ENCODE results near the gene CASKIN2. TPM values are rescaled to one million over a fixed set of nuclear protein-coding genes. Genes with fewer than 3 reads are reported as not detected.

Gene CASKIN2
- polyA plus RNA-seq, 2 of the 4 experiments (the other 2 are of a cell fraction): 3.6 to 11.2 TPM

DNA sequence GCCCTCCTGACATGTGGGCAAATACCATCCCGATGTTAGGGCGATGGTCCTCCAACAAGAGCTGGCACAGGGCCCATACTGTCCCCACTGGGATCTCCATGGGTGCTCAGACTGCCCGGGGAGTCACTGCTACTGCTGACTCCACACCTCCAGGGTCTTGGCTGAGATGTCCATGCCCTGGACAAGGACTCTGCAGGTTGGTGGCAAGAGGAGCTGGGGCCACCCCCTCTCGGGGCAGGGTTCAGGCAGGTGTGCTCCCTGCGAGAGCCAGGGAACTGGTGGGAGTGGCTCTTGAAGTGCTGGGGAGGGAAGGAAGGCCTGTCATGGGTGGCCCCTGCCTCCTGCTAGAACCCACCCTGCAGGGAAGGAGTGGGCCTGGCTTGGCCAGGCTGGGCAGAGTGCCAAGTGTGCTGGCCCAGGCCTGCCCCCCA, 6.4 kb downstream of the CASKIN2 start:
- Histone ChIP-seq H3K9me3 (no peaks in the 10 kb centered on the region), H3K4me1 (peaks cover 33% of the 10 kb centered on the region), H3K4me3 (no peak overlapping the region), H3K27ac (no peak overlapping the region; a peak in 1 of 6 replicates), H3K4me2 (peak overlapping the region; percentile 18; the same call in 1 of the 3 replicates)
- DNase-seq (ENCODE audit: low read depth in 1 of 2, low spot score in 1 of 2) (no peak), ATAC-seq (no peak; a peak in 1 of 6 replicates), FAIRE-seq (no peak)
- TF ChIP-seq, protein P1, sequence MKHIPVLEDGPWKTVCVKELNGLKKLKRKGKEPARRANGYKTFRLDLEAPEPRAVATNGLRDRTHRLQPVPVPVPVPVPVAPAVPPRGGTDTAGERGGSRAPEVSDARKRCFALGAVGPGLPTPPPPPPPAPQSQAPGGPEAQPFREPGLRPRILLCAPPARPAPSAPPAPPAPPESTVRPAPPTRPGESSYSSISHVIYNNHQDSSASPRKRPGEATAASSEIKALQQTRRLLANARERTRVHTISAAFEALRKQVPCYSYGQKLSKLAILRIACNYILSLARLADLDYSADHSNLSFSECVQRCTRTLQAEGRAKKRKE (CRISPR knock-in tag; IDR thresholded peaks at IDR 0.05; ENCODE audit: low read depth): no peak
- no peak for TF ChIP-seq ZNF302 (CRISPR knock-in tag; IDR thresholded peaks at IDR 0.05)
- TF ChIP-seq GATA3 (IDR thresholded peaks at IDR 0.05; ENCODE audit: borderline replicate concordance): no peak
- no peak for TF ChIP-seq ZC3H11A (IDR thresholded peaks at IDR 0.05)
- TF ChIP-seq, protein P2, sequence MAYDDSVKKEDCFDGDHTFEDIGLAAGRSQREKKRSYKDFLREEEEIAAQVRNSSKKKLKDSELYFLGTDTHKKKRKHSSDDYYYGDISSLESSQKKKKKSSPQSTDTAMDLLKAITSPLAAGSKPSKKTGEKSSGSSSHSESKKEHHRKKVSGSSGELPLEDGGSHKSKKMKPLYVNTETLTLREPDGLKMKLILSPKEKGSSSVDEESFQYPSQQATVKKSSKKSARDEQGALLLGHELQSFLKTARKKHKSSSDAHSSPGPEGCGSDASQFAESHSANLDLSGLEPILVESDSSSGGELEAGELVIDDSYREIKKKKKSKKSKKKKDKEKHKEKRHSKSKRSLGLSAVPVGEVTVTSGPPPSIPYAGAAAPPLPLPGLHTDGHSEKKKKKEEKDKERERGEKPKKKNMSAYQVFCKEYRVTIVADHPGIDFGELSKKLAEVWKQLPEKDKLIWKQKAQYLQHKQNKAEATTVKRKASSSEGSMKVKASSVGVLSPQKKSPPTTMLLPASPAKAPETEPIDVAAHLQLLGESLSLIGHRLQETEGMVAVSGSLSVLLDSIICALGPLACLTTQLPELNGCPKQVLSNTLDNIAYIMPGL (CRISPR knock-in tag; IDR thresholded peaks at IDR 0.05; ENCODE audit: borderline replicate concordance): no peak
- no peak for TF ChIP-seq CHD4 (IDR thresholded peaks at IDR 0.05; ENCODE audit: borderline replicate concordance)
- no peak for TF ChIP-seq FOSB (CRISPR knock-in tag; IDR thresholded peaks at IDR 0.05)
- no peak for TF ChIP-seq MYC (IDR thresholded peaks at IDR 0.05; ENCODE audit: borderline replicate concordance, low read length)
- TF ChIP-seq, protein P3, sequence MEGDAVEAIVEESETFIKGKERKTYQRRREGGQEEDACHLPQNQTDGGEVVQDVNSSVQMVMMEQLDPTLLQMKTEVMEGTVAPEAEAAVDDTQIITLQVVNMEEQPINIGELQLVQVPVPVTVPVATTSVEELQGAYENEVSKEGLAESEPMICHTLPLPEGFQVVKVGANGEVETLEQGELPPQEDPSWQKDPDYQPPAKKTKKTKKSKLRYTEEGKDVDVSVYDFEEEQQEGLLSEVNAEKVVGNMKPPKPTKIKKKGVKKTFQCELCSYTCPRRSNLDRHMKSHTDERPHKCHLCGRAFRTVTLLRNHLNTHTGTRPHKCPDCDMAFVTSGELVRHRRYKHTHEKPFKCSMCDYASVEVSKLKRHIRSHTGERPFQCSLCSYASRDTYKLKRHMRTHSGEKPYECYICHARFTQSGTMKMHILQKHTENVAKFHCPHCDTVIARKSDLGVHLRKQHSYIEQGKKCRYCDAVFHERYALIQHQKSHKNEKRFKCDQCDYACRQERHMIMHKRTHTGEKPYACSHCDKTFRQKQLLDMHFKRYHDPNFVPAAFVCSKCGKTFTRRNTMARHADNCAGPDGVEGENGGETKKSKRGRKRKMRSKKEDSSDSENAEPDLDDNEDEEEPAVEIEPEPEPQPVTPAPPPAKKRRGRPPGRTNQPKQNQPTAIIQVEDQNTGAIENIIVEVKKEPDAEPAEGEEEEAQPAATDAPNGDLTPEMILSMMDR (IDR thresholded peaks at IDR 0.05): no peak
- TF ChIP-seq MAFK (IDR thresholded peaks at IDR 0.05; ENCODE audit: partially characterized antibody): no peak
- TF ChIP-seq HDAC2 (IDR thresholded peaks at IDR 0.05): no peak
- no peak for TF ChIP-seq NPAS2 (CRISPR knock-in tag; IDR thresholded peaks at IDR 0.05; ENCODE audit: borderline replicate concordance)
- TF ChIP-seq, protein P4, sequence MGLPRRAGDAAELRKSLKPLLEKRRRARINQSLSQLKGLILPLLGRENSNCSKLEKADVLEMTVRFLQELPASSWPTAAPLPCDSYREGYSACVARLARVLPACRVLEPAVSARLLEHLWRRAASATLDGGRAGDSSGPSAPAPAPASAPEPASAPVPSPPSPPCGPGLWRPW (IDR thresholded peaks at IDR 0.05): no peak
- TF ChIP-seq, protein P5, sequence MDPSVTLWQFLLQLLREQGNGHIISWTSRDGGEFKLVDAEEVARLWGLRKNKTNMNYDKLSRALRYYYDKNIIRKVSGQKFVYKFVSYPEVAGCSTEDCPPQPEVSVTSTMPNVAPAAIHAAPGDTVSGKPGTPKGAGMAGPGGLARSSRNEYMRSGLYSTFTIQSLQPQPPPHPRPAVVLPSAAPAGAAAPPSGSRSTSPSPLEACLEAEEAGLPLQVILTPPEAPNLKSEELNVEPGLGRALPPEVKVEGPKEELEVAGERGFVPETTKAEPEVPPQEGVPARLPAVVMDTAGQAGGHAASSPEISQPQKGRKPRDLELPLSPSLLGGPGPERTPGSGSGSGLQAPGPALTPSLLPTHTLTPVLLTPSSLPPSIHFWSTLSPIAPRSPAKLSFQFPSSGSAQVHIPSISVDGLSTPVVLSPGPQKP (IDR thresholded peaks at IDR 0.05; ENCODE audit: low read depth, low read length): no peak
- no peak for TF ChIP-seq POLR2A (IDR thresholded peaks at IDR 0.05; ENCODE audit: low read length)
- TF ChIP-seq, protein P6, sequence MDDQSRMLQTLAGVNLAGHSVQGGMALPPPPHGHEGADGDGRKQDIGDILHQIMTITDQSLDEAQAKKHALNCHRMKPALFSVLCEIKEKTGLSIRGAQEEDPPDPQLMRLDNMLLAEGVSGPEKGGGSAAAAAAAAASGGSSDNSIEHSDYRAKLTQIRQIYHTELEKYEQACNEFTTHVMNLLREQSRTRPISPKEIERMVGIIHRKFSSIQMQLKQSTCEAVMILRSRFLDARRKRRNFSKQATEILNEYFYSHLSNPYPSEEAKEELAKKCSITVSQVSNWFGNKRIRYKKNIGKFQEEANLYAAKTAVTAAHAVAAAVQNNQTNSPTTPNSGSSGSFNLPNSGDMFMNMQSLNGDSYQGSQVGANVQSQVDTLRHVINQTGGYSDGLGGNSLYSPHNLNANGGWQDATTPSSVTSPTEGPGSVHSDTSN (IDR thresholded peaks at IDR 0.05): no peak
- CTCF ChIA-PET: interaction anchor here (1.4 to 1.9 kb wide), 6 partner anchors 10 to 242 kb away, joined by 3 to 7 read pairs (median 3); partner anchors contain the start of gene TMEM94
- WGBS (ENCODE audit: missing lambda C conversion rate): 59% methylated on average over 5 of the region's 5 CpGs
- POLR2A ChIA-PET: no interaction called here

DNA sequence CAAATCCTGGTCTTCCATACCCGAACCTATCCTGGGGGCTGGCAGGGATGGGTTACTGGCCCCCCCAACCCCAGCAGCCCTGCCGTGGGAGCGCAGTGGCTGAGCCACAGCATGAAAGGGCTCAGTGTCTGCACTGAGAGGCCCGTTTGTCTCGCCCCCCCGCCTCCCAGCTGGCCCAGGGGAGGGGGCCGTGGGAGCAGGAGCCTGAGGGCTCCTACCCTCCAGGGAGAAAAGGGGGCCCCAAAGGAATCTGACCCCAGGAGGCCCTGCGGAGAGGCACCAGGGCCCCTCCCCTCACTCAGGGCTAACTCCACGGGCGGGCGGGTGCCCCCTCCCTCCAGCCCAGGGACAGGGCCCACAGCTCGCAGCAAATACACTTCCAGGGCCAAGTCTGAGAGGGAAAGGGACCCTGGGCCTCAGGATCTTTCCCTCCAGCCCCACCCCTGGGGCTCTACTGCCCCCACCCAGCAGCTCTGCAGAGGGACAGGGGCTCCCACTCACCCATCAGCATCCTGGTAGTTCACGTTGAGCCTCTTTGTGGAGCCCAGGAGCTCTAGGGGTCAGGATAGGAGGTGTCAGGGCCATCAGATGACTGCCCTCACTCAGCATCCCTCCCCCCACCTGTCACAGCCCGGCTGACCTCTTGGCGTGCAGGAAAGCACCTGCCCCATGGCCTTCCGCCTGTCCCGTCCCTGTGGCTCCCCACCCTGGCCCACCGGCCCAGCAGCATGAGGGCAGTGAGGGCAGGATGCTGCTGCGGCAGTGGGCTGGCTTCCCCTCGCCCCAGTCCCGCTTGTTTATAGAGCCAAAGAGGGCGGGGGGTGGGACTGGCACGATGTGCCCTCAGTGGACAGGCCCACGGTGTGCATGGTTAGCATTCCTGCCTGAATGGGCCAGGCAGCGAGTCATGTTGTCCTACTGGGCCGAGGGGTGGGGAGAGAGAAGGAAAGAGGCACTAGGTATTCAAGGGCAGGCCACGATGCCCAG, 7.3 kb downstream of the CASKIN2 start:
- WGBS (ENCODE audit: missing lambda C conversion rate): 63% methylated on average over 16 of the region's 27 CpGs
- FAIRE-seq (no peak), ATAC-seq (peak; percentile 6 to 20; a peak in 3 of 6 replicates), DNase-seq (ENCODE audit: low read depth in 1 of 2, low spot score in 1 of 2) (no peak)
- POLR2A ChIA-PET: no interaction called here
- Histone ChIP-seq H3K9me3 (no peaks in the 10 kb centered on the region), H3K4me1 (peaks cover 28% of the 10 kb centered on the region), H3K27ac (peak overlapping the region in 1 of 2 experiments; percentile 22; a peak in 1 of 6 replicates), H3K4me3 (no peak overlapping the region), H3K4me2 (peak overlapping the region; percentile 18; the same call in 2 of the 3 replicates)
- CTCF ChIA-PET: interaction anchor here (0.9 to 6.4 kb wide), 6 partner anchors 9 to 96 kb away, joined by 3 to 55 read pairs (median 4); partner anchors contain the start of gene TSEN54
- TF ChIP-seq, protein P7, sequence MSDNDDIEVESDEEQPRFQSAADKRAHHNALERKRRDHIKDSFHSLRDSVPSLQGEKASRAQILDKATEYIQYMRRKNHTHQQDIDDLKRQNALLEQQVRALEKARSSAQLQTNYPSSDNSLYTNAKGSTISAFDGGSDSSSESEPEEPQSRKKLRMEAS (IDR thresholded peaks at IDR 0.05): no peak
- TF ChIP-seq KDM1A (IDR thresholded peaks at IDR 0.05; ENCODE audit: low read depth) (no peak), EHMT2 (IDR thresholded peaks at IDR 0.05; ENCODE audit: low read depth) (no peak), FOSB (CRISPR knock-in tag; IDR thresholded peaks at IDR 0.05) (no peak), CBX8 (IDR thresholded peaks at IDR 0.05) (no peak), PHF8 (IDR thresholded peaks at IDR 0.05; ENCODE audit: borderline replicate concordance, low read depth) (no peak), HEYL (CRISPR knock-in tag; IDR thresholded peaks at IDR 0.05) (no peak), NFE2L2 (conservative IDR thresholded peaks at IDR 0.05; ENCODE audit: low read length) (no peak), MAFK (IDR thresholded peaks at IDR 0.05; ENCODE audit: partially characterized antibody) (no peak)
- TF ChIP-seq, protein P8, sequence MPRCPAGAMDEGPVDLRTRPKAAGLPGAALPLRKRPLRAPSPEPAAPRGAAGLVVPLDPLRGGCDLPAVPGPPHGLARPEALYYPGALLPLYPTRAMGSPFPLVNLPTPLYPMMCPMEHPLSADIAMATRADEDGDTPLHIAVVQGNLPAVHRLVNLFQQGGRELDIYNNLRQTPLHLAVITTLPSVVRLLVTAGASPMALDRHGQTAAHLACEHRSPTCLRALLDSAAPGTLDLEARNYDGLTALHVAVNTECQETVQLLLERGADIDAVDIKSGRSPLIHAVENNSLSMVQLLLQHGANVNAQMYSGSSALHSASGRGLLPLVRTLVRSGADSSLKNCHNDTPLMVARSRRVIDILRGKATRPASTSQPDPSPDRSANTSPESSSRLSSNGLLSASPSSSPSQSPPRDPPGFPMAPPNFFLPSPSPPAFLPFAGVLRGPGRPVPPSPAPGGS (IDR thresholded peaks at IDR 0.05): no peak
- TF ChIP-seq, protein P1 (CRISPR knock-in tag; IDR thresholded peaks at IDR 0.05; ENCODE audit: low read depth): no peak

Data from A549 (cell line).